GM23338 (cell line): Measurements from ENCODE around the gene CARF.

Source experiments
- POLR2AphosphoS5 ChIP-seq: IDR thresholded peaks from 2 replicates; pipeline ENCODE4 v1.6.1; 2016; ENCODE audit warnings: antibody characterized with exemption, low read depth
- STAT1 ChIP-seq: IDR thresholded peaks from one replicate; pipeline ENCODE4 v1.6.1; 2016; ENCODE audit warnings: antibody characterized with exemption; ENCODE audit not compliant: unreplicated experiment
- TF ChIP-seq, protein P1 (sequence below), 2 experiments: fragments of 200-600 bp in 1 of 2; sonication (generic) in 1 of 2; conservative IDR thresholded peaks; 2 replicates each; pipeline versions ENCODE4 v1.5.1 to v1.6.1; 2016 to 2017; ENCODE audit warnings: antibody characterized with exemption in 2 of 2, low read depth in 2 of 2, mild to moderate bottlenecking in 2 of 2, moderate library complexity in 1 of 2

DNA sequence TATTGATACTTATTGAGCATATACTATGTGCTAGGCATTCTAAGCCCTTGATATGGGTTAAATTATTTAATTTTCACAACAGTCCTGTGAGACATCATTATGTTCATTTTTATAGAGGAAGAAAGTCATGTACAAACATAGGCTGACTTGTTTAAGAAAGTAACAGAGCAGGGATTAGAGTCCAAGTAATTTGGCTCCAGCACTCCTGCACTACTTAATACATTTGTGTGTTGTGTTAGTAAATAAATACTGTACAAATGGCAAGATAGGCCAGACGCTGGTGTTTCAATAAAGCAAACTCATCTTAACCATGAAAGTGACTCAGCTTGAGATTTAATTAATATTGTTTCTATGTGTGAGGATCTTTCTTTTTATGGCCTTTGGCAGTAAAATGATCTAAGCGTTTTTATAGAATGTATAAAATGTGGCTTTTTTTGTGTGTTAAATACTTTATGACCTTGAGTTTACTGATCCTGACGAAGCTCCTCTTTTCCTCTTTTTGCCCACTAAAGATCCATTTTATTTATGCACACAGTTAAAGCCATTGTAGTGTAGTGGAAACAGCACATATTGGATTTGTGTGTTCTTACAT, 123.9 kb downstream of the CARF start:
- TF ChIP-seq, protein P1, sequence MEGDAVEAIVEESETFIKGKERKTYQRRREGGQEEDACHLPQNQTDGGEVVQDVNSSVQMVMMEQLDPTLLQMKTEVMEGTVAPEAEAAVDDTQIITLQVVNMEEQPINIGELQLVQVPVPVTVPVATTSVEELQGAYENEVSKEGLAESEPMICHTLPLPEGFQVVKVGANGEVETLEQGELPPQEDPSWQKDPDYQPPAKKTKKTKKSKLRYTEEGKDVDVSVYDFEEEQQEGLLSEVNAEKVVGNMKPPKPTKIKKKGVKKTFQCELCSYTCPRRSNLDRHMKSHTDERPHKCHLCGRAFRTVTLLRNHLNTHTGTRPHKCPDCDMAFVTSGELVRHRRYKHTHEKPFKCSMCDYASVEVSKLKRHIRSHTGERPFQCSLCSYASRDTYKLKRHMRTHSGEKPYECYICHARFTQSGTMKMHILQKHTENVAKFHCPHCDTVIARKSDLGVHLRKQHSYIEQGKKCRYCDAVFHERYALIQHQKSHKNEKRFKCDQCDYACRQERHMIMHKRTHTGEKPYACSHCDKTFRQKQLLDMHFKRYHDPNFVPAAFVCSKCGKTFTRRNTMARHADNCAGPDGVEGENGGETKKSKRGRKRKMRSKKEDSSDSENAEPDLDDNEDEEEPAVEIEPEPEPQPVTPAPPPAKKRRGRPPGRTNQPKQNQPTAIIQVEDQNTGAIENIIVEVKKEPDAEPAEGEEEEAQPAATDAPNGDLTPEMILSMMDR (conservative IDR thresholded peaks at IDR 0.05; ENCODE audit: low read depth in 2 of 2): no peak
- TF ChIP-seq POLR2AphosphoS5 (no peak), STAT1 (no peak)
